IMR-90 (cell line): ENCODE data around the gene GPR75.

Experiments used
- BHLHE40 ChIP-seq: fragments of 150-350 bp; IDR thresholded peaks from 2 replicates; pipeline ENCODE4 v1.6.1; 2016; ENCODE audit warnings: mild to moderate bottlenecking, low read depth, low read length
- CEBPB ChIP-seq: IDR thresholded peaks from 2 replicates; pipeline ENCODE4 v1.6.1; 2012; ENCODE audit warnings: low read depth, low read length, improper control_type of control experiment
- CTCF ChIP-seq: conservative IDR thresholded peaks from 2 replicates; pipeline ENCODE4 v1.5.1; 2012; ENCODE audit warnings: mild to moderate bottlenecking, low read depth, low read length, improper control_type of control experiment
- FOS ChIP-seq: fragments of 150-350 bp; IDR thresholded peaks from 2 replicates; pipeline ENCODE4 v1.6.1; 2016; ENCODE audit warnings: low read depth, low read length
- MAFK ChIP-seq: IDR thresholded peaks from 2 replicates; pipeline ENCODE4 v1.6.1; 2012; ENCODE audit warnings: low read depth, low read length, improper control_type of control experiment
- MXI1 ChIP-seq: IDR thresholded peaks from 2 replicates; pipeline ENCODE4 v1.6.1; 2012; ENCODE audit warnings: low read depth, mild to moderate bottlenecking, low read length, moderate library complexity, borderline replicate concordance
- POLR2A ChIP-seq: IDR thresholded peaks from 2 replicates; pipeline ENCODE4 v1.6.1; 2012; ENCODE audit warnings: mild to moderate bottlenecking, low read depth, low read length
- RAD21 ChIP-seq: IDR thresholded peaks from 2 replicates; pipeline ENCODE4 v1.6.1; 2012; ENCODE audit warnings: low read length, improper control_type of control experiment
- RCOR1 ChIP-seq: IDR thresholded peaks from 2 replicates; pipeline ENCODE4 v1.6.1; 2012; ENCODE audit warnings: mild to moderate bottlenecking, low read length, improper control_type of control experiment; ENCODE audit not compliant: insufficient replicate concordance
- RFX5 ChIP-seq: IDR thresholded peaks from 2 replicates; pipeline ENCODE4 v1.8.0; 2012; ENCODE audit warnings: low read depth, mild to moderate bottlenecking, low read length, moderate library complexity
- SMC3 ChIP-seq: fragments of 150-350 bp; IDR thresholded peaks from 2 replicates; pipeline ENCODE4 v1.6.1; 2016; ENCODE audit warnings: low read depth, mild to moderate bottlenecking, antibody characterized with exemption, low read length, moderate library complexity
- USF2 ChIP-seq: fragments of 150-350 bp; IDR thresholded peaks from 2 replicates; pipeline ENCODE4 v1.6.1; 2017; ENCODE audit warnings: mild to moderate bottlenecking, antibody characterized with exemption, low read length, low read depth
- TF ChIP-seq, protein P1 (sequence below): fragments of 150-350 bp; IDR thresholded peaks from 2 replicates; pipeline ENCODE4 v1.6.1; 2016; ENCODE audit warnings: low read depth, mild to moderate bottlenecking, low read length, moderate library complexity, borderline replicate concordance

DNA sequence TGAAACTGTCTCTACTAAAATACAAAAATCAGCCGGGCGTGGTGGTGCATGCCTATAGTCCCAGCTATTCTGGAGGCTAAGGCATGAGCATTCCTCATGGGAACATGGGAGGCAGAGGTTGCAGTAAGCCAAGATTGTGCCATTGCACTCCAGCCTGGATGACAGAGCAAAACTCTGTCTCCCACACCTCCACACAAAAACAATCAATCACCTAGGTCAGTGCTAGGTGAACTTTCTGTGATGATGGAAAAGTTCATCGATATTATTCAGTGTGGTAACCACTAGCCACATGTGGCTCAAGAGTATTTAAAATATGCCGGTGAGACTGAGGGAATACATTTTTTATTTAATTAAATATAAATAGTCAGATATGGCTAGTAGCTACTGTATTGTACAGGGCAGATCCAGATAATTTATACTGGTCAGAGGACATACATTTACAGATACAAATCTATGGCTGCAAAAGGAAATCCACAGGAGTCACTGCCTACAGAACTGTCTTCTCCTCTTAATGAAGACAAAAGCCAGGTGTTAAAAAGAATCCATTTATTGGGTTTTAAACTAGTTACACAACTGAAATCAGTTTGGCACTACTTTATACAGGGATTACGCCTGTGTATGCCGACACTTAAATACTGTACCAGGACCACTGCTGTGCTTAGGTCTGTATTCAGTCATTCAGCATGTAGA, 3.9 kb upstream of the GPR75 start:
- TF ChIP-seq POLR2A (no peak), CTCF (no peak), BHLHE40 (no peak), USF2 (no peak), CEBPB (no peak), FOS (no peak), RFX5 (no peak), MXI1 (no peak), RAD21 (no peak), MAFK (no peak), SMC3 (no peak), RCOR1 (no peak)
- TF ChIP-seq, protein P1, sequence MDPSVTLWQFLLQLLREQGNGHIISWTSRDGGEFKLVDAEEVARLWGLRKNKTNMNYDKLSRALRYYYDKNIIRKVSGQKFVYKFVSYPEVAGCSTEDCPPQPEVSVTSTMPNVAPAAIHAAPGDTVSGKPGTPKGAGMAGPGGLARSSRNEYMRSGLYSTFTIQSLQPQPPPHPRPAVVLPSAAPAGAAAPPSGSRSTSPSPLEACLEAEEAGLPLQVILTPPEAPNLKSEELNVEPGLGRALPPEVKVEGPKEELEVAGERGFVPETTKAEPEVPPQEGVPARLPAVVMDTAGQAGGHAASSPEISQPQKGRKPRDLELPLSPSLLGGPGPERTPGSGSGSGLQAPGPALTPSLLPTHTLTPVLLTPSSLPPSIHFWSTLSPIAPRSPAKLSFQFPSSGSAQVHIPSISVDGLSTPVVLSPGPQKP, result no peak
